DMS114 treated with DMSO at 0.1 percent for 48 hours (cell line): ENCODE measurements around the gene ANKRD29.
"Not testable (repeated sequence)": the region's sequence is repeated elsewhere in the genome, so short reads cannot be mapped to it uniquely, and the experiment has no call there.

Source experiments
- DNase-seq: peaks from one replicate; lab custom pipeline; 2025; ENCODE audit not compliant: unreplicated experiment; lab: John Stamatoyannopoulos, UW

ANKRD29 gene

GRCh38 chr18:23565916-23566547 lies 96.7 kb downstream of the ANKRD29 start:
- no peak for DNase-seq

- no peak for DNase-seq
These were observed 99.2 kb downstream of the ANKRD29 start for GRCh38 chr18:23563377-23564043.

- DNase-seq, result no peak
These were observed 102.5 kb downstream of the ANKRD29 start for GRCh38 chr18:23560186-23560585.

GRCh38 chr18:23557511-23557910 lies 105.2 kb downstream of the ANKRD29 start:
- DNase-seq, result not testable (repeated sequence)

GRCh38 chr18:23556145-23556780 lies 106.4 kb downstream of the ANKRD29 start:
- no peak for DNase-seq

GRCh38 chr18:23553887-23554286 lies 108.8 kb downstream of the ANKRD29 start:
- DNase-seq, result no peak

- no peak for DNase-seq
These were observed 110.2 kb downstream of the ANKRD29 start for GRCh38 chr18:23552505-23552904.

GRCh38 chr18:23551978-23552377 lies 110.7 kb downstream of the ANKRD29 start:
- no peak for DNase-seq

- DNase-seq, result no peak
These were observed 111.8 kb downstream of the ANKRD29 start for GRCh38 chr18:23550898-23551297.
